CD4-positive, alpha-beta T cell treated with Interferon gamma for 1 hour (primary cell): ENCODE results near the gene GDF7.

Experiments used
- DNase-seq: peaks from one replicate; pipeline ENCODE4 v3.0.0-alpha.2; 2020

Gene GDF7

GRCh38 chr2:20666304-20667150 lies at the start of gene GDF7:
TSS of gene GDF7 (plus strand) at chr2:20667144. CDS start at chr2:20667240, 96 bp downstream.
- peak; percentile 46 for DNase-seq

- DNase-seq: peak; percentile 59
These were observed 49.0 kb upstream of the GDF7 start for GRCh38 chr2:20617892-20618467.

- no peak for DNase-seq
These were observed 48.5 kb upstream of the GDF7 start for GRCh38 chr2:20618468-20618885.

- no peak for DNase-seq
These were observed 47.9 kb upstream of the GDF7 start for GRCh38 chr2:20618886-20619521.

- DNase-seq: no peak
These were observed 47.3 kb upstream of the GDF7 start for GRCh38 chr2:20619624-20620024.

- DNase-seq: no peak
These were observed 46.7 kb upstream of the GDF7 start for GRCh38 chr2:20620271-20620681.

- DNase-seq: no peak
These were observed 46.1 kb upstream of the GDF7 start for GRCh38 chr2:20620696-20621365.

GRCh38 chr2:20621366-20622295 lies 45.3 kb upstream of the GDF7 start:
- DNase-seq: no peak

GRCh38 chr2:20622296-20622686 lies 44.7 kb upstream of the GDF7 start:
- no peak for DNase-seq

GRCh38 chr2:20622731-20623130 lies 44.2 kb upstream of the GDF7 start:
- DNase-seq: no peak

GRCh38 chr2:20623241-20623640 lies 43.7 kb upstream of the GDF7 start:
- DNase-seq: no peak

GRCh38 chr2:20623741-20624155 lies 43.2 kb upstream of the GDF7 start:
- DNase-seq: no peak

GRCh38 chr2:20624156-20624883 lies 42.6 kb upstream of the GDF7 start:
- no peak for DNase-seq

GRCh38 chr2:20624884-20625485 lies 42.0 kb upstream of the GDF7 start:
- DNase-seq: no peak

- DNase-seq: no peak
These were observed 41.2 kb upstream of the GDF7 start for GRCh38 chr2:20625491-20626391.

GRCh38 chr2:20626392-20626697 lies 40.6 kb upstream of the GDF7 start:
- no peak for DNase-seq

GRCh38 chr2:20626698-20627513 lies 40.0 kb upstream of the GDF7 start:
- no peak for DNase-seq

GRCh38 chr2:20627712-20628380 lies 39.1 kb upstream of the GDF7 start:
- no peak for DNase-seq

GRCh38 chr2:20629181-20629580 lies 37.8 kb upstream of the GDF7 start:
- DNase-seq: no peak
